Measurements from ENCODE around the gene PRRT3.
"Not testable (repeated sequence)": the region's sequence is repeated elsewhere in the genome, so short reads cannot be mapped to it uniquely, and the experiment has no call there.

The PRRT3 gene

GRCh38 chr3:9947025-9947995 is 4.9 kb downstream of the PRRT3 start:
- DNase-seq (ENCODE audit: low spot score): peak; percentile 89

GRCh38 chr3:9946112-9947024 is 5.8 kb downstream of the PRRT3 start:
- DNase-seq (ENCODE audit: low spot score): peak; percentile 95

- no peak for DNase-seq (ENCODE audit: low spot score)
These were observed 6.8 kb downstream of the PRRT3 start for GRCh38 chr3:9945358-9945757.

- DNase-seq (ENCODE audit: low spot score): no peak
These were observed 7.9 kb downstream of the PRRT3 start for GRCh38 chr3:9944271-9944670.

- DNase-seq (ENCODE audit: low spot score): no peak
These were observed 9.1 kb downstream of the PRRT3 start for GRCh38 chr3:9942934-9943690.

GRCh38 chr3:9942164-9942563 is 10.0 kb downstream of the PRRT3 start:
- DNase-seq (ENCODE audit: low spot score): no peak

GRCh38 chr3:9940746-9941145 is 11.5 kb downstream of the PRRT3 start:
- DNase-seq (ENCODE audit: low spot score): no peak

- not testable (repeated sequence) for DNase-seq (ENCODE audit: low spot score)
These were observed 12.3 kb downstream of the PRRT3 start for GRCh38 chr3:9939906-9940305.

- DNase-seq (ENCODE audit: low spot score): no peak
These were observed 13.2 kb downstream of the PRRT3 start for GRCh38 chr3:9938966-9939365.

GRCh38 chr3:9937486-9938238 is 14.5 kb downstream of the PRRT3 start:
- no peak for DNase-seq (ENCODE audit: low spot score)

- no peak for DNase-seq (ENCODE audit: low spot score)
These were observed 16.2 kb downstream of the PRRT3 start for GRCh38 chr3:9935966-9936510.

GRCh38 chr3:9934993-9935392 is 17.2 kb downstream of the PRRT3 start:
- DNase-seq (ENCODE audit: low spot score): no peak

GRCh38 chr3:9934235-9934621 is 18.0 kb downstream of the PRRT3 start:
- DNase-seq (ENCODE audit: low spot score): no peak

GRCh38 chr3:9933561-9934234 is 18.5 kb downstream of the PRRT3 start, which contains the start of gene CRELD1:
Gene CRELD1 (plus strand): TSS chr3:9933834. CDS start chr3:9934439, 605 bp downstream.
- DNase-seq (ENCODE audit: low spot score): peak; percentile 96

- DNase-seq (ENCODE audit: low spot score): peak; percentile 90
These were observed 19.2 kb downstream of the PRRT3 start for GRCh38 chr3:9932843-9933560.

GRCh38 chr3:9932535-9932842 is 19.7 kb downstream of the PRRT3 start:
- DNase-seq (ENCODE audit: low spot score): no peak

- DNase-seq (ENCODE audit: low spot score): no peak
These were observed 21.3 kb downstream of the PRRT3 start for GRCh38 chr3:9930804-9931418.

- no peak for DNase-seq (ENCODE audit: low spot score)
These were observed 24.1 kb downstream of the PRRT3 start for GRCh38 chr3:9928158-9928557.

Data from GM03348 (cell line).